Epithelial cell of prostate (primary cell): ENCODE data around the gene PROSER3.
"Not testable (repeated sequence)": the region's sequence is repeated elsewhere in the genome, so short reads cannot be mapped to it uniquely, and the experiment has no call there.

Experiments used
- DNase-seq: peaks from one replicate; pipeline ENCODE4 v3.0.0-alpha.2; 2011; ENCODE audit warnings: low read depth, low spot score
- H3K27ac ChIP-seq: fragments of 450-650 bp; 2 replicates; pipeline ENCODE4 v1.5.1; 2017; ENCODE audit warnings: mild to moderate bottlenecking

PROSER3 gene

GRCh38 chr19:35751839-35752745 is 5.9 kb upstream of the PROSER3 start:
- H3K27ac ChIP-seq, result no peak overlapping the region
- no peak for DNase-seq

GRCh38 chr19:35752746-35753350 is 5.1 kb upstream of the PROSER3 start:
- no peak for DNase-seq

GRCh38 chr19:35753634-35754369 is 4.2 kb upstream of the PROSER3 start:
- DNase-seq, result no peak
- H3K27ac ChIP-seq, result no peak overlapping the region

More at GRCh38 chr19:35752746-35753350, 5.1 kb upstream of the PROSER3 start:
- no peak overlapping the region for H3K27ac ChIP-seq

GRCh38 chr19:35754370-35755130 is 3.4 kb upstream of the PROSER3 start:
- DNase-seq, result no peak
- no peak overlapping the region for H3K27ac ChIP-seq

- H3K27ac ChIP-seq, result no peak overlapping the region
Observed at GRCh38 chr19:35755131-35755549, 2.8 kb upstream of the PROSER3 start.

GRCh38 chr19:35755550-35756376 is 2.2 kb upstream of the PROSER3 start:
- H3K27ac ChIP-seq, result no peak overlapping the region
- no peak for DNase-seq

More at GRCh38 chr19:35755131-35755549, 2.8 kb upstream of the PROSER3 start:
- no peak for DNase-seq

GRCh38 chr19:35756377-35757230 is 1.4 kb upstream of the PROSER3 start, which contains the start of gene HSPB6:
Gene HSPB6 (minus strand): TSS chr19:35757029. CDS start chr19:35757008, 21 bp downstream.
- peak within 1 kb of the TSS; percentile 84 for H3K27ac ChIP-seq
- no peak for DNase-seq

- no peak for DNase-seq
Observed at GRCh38 chr19:35757231-35757748, 686 bp upstream of the PROSER3 start.

GRCh38 chr19:35759697-35760096 is 1.7 kb downstream of the PROSER3 start:
- no peak overlapping the region for H3K27ac ChIP-seq
- DNase-seq, result no peak

More at GRCh38 chr19:35757231-35757748, 686 bp upstream of the PROSER3 start:
- H3K27ac ChIP-seq, result peak overlapping the region; percentile 84

- no peak for DNase-seq
Observed at GRCh38 chr19:35760711-35761349, 2.9 kb downstream of the PROSER3 start.

GRCh38 chr19:35764432-35765315 is 6.7 kb downstream of the PROSER3 start:
- no peak overlapping the region for H3K27ac ChIP-seq

More at GRCh38 chr19:35760711-35761349, 2.9 kb downstream of the PROSER3 start:
- no peak overlapping the region for H3K27ac ChIP-seq

GRCh38 chr19:35766571-35767104 is 8.7 kb downstream of the PROSER3 start:
- H3K27ac ChIP-seq, result no peak overlapping the region
- DNase-seq, result no peak

More at GRCh38 chr19:35764432-35765315, 6.7 kb downstream of the PROSER3 start:
- DNase-seq, result no peak

- DNase-seq, result no peak
Observed at GRCh38 chr19:35767288-35768081, 9.5 kb downstream of the PROSER3 start.

GRCh38 chr19:35768082-35768421 is 10.1 kb downstream of the PROSER3 start:
- H3K27ac ChIP-seq, result no peak overlapping the region
- no peak for DNase-seq

More at GRCh38 chr19:35767288-35768081, 9.5 kb downstream of the PROSER3 start:
- no peak overlapping the region for H3K27ac ChIP-seq

- DNase-seq, H3K27ac ChIP-seq: not testable (repeated sequence)
Observed at GRCh38 chr19:35772362-35772761, 14.4 kb downstream of the PROSER3 start.
